Measurements from ENCODE around the gene MTMR3. TPM values are rescaled to one million over a fixed set of nuclear protein-coding genes. Genes with fewer than 3 reads are reported as not detected.
A peak's percentile ranks its signal among the peaks of the same experiment; 100 is the strongest.

The MTMR3 gene
- total and polyA plus RNA-seq, 2 of the 8 experiments (the other 6 are each of a cell fraction or from before 2014, with no cell fraction given) = 16.9 to 18.5 TPM

- peaks cover 0 to 5% of the 10 kb centered on the region in 2 experiments for H4K20me1 ChIP-seq (replicated peaks in 1 of 2; ENCODE audit: control insufficient read depth in 1 of 2, insufficient read depth in 2 of 2, low read length in 2 of 2)
- H4K8ac ChIP-seq (ENCODE audit: extremely low read depth, insufficient read depth, low read length) = no peak overlapping the region
- no peak overlapping the region for H3K23ac ChIP-seq (ENCODE audit: insufficient read length)
- H3K18ac ChIP-seq (ENCODE audit: extremely low read depth, low read length) = peak overlapping the region; percentile 41; the same call in 1 of the 2 replicates
- H3K23me2 ChIP-seq (ENCODE audit: low read depth, low read length) = no peaks in the 10 kb centered on the region
- DNase-seq (ENCODE audit: low read depth in 1 of 2, low spot score in 2 of 2) (no peak), FAIRE-seq (no peak)
- no peak overlapping the region for H2BK5ac ChIP-seq (ENCODE audit: low read depth, low read length)
- no peaks in the 10 kb centered on the region for H3K9me3 ChIP-seq (ENCODE audit: insufficient read depth in 2 of 2, low read depth in 1 of 2, low read length in 1 of 2)
- 98% methylated on average over 4 of the region's 4 CpGs; no CpG with 5 or more reads in 1 of the 2 experiments for WGBS, 2 experiments (ENCODE audit: extremely low coverage in 1 of 2, insufficient coverage in 1 of 2, insufficient read length in 1 of 2, insufficient replicate concordance in 2 of 2, low coverage in 1 of 2, low lambda C conversion rate in 2 of 2, missing lambda C conversion rate in 1 of 2)
- TF ChIP-seq SP2 (IDR thresholded peaks at IDR 0.05; ENCODE audit: low read length) = no peak
- TF ChIP-seq CHD2 (IDR thresholded peaks at IDR 0.05; ENCODE audit: low read length) = no peak
- no peak for TF ChIP-seq TCF12 (IDR thresholded peaks at IDR 0.05; ENCODE audit: low read depth, low read length)
- TF ChIP-seq CEBPB (IDR thresholded peaks at IDR 0.05; ENCODE audit: low read depth, low read length) = no peak
- TF ChIP-seq SP4 (IDR thresholded peaks at IDR 0.05; ENCODE audit: low read length) = no peak
- no peak for TF ChIP-seq CBX8 (IDR thresholded peaks at IDR 0.05; ENCODE audit: borderline replicate concordance, low read depth, low read length)
- no peak for TF ChIP-seq BCL11A (IDR thresholded peaks at IDR 0.05; ENCODE audit: low read depth in 2 of 2, low read length in 2 of 2)
- TF ChIP-seq TAF1 (IDR thresholded peaks at IDR 0.05; ENCODE audit: low read depth, low read length) = no peak
- TF ChIP-seq ATF2 (IDR thresholded peaks at IDR 0.05; ENCODE audit: low read length) = no peak
- TF ChIP-seq ATF3 (IDR thresholded peaks at IDR 0.05; ENCODE audit: insufficient read depth, low read depth, low read length) = no peak
- H3K27me3 ChIP-seq (replicated peaks in 1 of 4; ENCODE audit: control insufficient read depth in 3 of 4, extremely low read depth in 1 of 4, insufficient read depth in 3 of 4, low read length in 3 of 4) = no peaks in the 10 kb centered on the region
- CTCF ChIA-PET (ENCODE audit: partially characterized antibody) = interaction anchor here (1.3 kb wide), 1 partner anchor 18 kb away, joined by 4 read pairs; no protein-coding TSS in a partner anchor
- no peak overlapping the region for H3K27ac ChIP-seq (ENCODE audit: low read depth, low read length)
- no peak overlapping the region for H4K91ac ChIP-seq (replicated peaks; ENCODE audit: insufficient read length, low read length)
- no peaks in the 10 kb centered on the region for H3K36me3 ChIP-seq (ENCODE audit: control insufficient read depth in 2 of 4, insufficient read depth in 4 of 4, low read length in 3 of 4)
- no peak overlapping the region for H2BK120ac ChIP-seq (replicated peaks; ENCODE audit: low read depth, low read length)
- H2BK15ac ChIP-seq (ENCODE audit: low read length) = no peak overlapping the region
- no peak overlapping the region for H2BK12ac ChIP-seq (ENCODE audit: low read depth, low read length)
- H2AFZ ChIP-seq (ENCODE audit: low read length) = no peak overlapping the region
- no peak overlapping the region for H3K4me2 ChIP-seq (ENCODE audit: insufficient read depth in 1 of 2, low read depth in 2 of 2, low read length in 2 of 2)
- no peak overlapping the region for H3K4me3 ChIP-seq (ENCODE audit: extremely low read depth in 1 of 4, insufficient read depth in 2 of 4, low read depth in 3 of 4, low read length in 4 of 4)
- no peak overlapping the region for H3K56ac ChIP-seq (replicated peaks; ENCODE audit: insufficient read length, low read depth, low read length)
- H4K5ac ChIP-seq (ENCODE audit: insufficient read length, low read depth, low read length) = no peak overlapping the region
- H3K79me1 ChIP-seq (ENCODE audit: low read depth, low read length) = peaks cover 3% of the 10 kb centered on the region; the same call in 1 of the 2 replicates
- H2BK20ac ChIP-seq (ENCODE audit: low read length) = no peak overlapping the region
- POLR2A ChIA-PET (ENCODE audit: partially characterized antibody) = no interaction called here
- peaks cover 0 to 74% of the 10 kb centered on the region in 2 experiments; a peak in 2 of 4 replicates for H3K79me2 ChIP-seq (ENCODE audit: control insufficient read depth in 1 of 2, insufficient read depth in 2 of 2, low read length in 2 of 2)
- H3K4ac ChIP-seq (replicated peaks; ENCODE audit: insufficient read length, low read depth, low read length) = no peak overlapping the region
- H3K14ac ChIP-seq (ENCODE audit: insufficient read length) = no peak overlapping the region
- no peak overlapping the region for H3K9ac ChIP-seq (replicated peaks in 1 of 4; ENCODE audit: extremely low read depth in 1 of 4, low read depth in 3 of 4, low read length in 3 of 4)
- H2AK5ac ChIP-seq (ENCODE audit: low read depth, low read length) = no peak overlapping the region
- peaks cover 6 to 22% (median 12%) of the 10 kb centered on the region in 4 experiments; a peak in 5 of 7 replicates for H3K4me1 ChIP-seq (replicated peaks in 1 of 4; ENCODE audit: control insufficient read depth in 3 of 4, insufficient read depth in 4 of 4, low read length in 3 of 4)
Observed at GRCh38 chr22:29912141-29912540, 29.2 kb downstream of the MTMR3 start.
